Right lobe of liver (tissue), 4 donors: Measurements from ENCODE around the gene ANKRD13A.

Experiments
- POLR2A ChIP-seq: fragments of 450-650 bp; IDR thresholded peaks from one replicate; pipeline ENCODE4 v1.6.1; 2017; ENCODE audit warnings: antibody characterized with exemption, mild to moderate bottlenecking
- TF ChIP-seq, protein P1 (sequence below), 4 donors: fragments of 200-600 bp in 3 of 4; fragments of 450-650 bp in 1 of 4; IDR thresholded peaks; one replicate each; pipeline versions ENCODE4 v1.5.1 to v1.8.0; 2016 to 2022; ENCODE audit warnings: antibody characterized with exemption in 4 of 4, mild to moderate bottlenecking in 2 of 4
- donor health status: DM: no; HTN: no; CAD: no.
- donor health status: DM: no; HTN: no; CAD: no.
- donor health status: DM: no; HTN: yes; CAD: no.

DNA sequence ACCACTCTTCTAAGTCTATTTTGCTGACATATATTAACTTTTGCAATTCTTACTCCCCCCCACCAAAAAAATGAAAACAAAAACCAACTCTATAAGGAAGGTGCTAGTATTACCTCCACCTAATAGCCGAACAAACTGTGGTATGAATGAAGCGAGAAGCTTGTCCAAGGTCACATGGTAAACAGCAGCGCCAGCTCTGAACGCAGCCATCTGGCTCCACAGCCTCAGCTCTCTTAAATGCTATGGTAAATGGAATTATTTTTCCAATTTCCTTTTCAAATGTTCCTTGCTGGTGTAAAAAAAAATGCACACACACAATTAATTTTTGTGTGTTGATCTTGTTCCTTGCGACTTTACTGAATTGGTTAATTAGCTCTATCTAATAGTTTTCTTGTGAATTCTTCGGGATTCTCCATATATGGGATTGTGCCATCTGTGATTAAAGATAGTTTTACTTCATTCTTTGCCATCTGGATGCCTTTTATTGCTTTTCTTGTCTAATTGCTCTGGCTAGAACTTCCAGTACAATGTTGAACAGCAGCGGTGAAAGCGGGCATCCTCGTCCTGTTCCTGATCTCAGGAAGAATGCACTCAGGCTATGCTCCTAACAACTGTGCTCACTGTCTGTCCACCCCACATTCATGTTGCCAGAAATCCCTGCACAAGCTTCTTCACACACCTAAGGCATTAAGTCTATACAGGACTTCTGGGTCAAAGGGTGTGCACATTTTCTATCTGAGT lies 59.8 kb downstream of the ANKRD13A start:
- TF ChIP-seq, protein P1, sequence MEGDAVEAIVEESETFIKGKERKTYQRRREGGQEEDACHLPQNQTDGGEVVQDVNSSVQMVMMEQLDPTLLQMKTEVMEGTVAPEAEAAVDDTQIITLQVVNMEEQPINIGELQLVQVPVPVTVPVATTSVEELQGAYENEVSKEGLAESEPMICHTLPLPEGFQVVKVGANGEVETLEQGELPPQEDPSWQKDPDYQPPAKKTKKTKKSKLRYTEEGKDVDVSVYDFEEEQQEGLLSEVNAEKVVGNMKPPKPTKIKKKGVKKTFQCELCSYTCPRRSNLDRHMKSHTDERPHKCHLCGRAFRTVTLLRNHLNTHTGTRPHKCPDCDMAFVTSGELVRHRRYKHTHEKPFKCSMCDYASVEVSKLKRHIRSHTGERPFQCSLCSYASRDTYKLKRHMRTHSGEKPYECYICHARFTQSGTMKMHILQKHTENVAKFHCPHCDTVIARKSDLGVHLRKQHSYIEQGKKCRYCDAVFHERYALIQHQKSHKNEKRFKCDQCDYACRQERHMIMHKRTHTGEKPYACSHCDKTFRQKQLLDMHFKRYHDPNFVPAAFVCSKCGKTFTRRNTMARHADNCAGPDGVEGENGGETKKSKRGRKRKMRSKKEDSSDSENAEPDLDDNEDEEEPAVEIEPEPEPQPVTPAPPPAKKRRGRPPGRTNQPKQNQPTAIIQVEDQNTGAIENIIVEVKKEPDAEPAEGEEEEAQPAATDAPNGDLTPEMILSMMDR (IDR thresholded peaks at IDR 0.05), result no peak
- TF ChIP-seq POLR2A, result no peak
